SIG-M5 (cell line): ENCODE results near the gene ITGAX.

ENCODE experiments used
- DNase-seq: peaks from one replicate; lab custom pipeline; 2025; lab: John Stamatoyannopoulos, UW

ITGAX gene

DNA sequence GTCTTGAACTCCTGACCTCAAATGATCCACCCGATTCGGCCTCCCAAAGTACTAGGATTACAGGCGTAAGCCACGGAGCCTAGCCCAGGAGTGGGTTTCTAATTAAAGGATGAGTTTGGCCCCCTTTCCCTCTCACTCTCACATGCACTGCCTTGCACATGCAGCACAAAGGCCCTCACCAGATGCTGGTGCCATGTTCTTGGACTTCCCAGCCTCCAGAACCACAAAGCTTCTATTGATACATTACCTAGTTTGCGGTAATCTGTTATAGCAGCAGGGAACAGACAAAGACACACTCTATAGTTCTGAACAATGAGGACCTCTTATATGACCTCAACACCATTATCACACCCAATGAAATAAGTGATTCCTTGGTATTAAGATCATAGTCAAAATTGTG, 20.3 kb downstream of the ITGAX start:
- no peak for DNase-seq

GRCh38 chr16:31376705-31377104, 21.7 kb downstream of the ITGAX start:
- DNase-seq: no peak

DNA sequence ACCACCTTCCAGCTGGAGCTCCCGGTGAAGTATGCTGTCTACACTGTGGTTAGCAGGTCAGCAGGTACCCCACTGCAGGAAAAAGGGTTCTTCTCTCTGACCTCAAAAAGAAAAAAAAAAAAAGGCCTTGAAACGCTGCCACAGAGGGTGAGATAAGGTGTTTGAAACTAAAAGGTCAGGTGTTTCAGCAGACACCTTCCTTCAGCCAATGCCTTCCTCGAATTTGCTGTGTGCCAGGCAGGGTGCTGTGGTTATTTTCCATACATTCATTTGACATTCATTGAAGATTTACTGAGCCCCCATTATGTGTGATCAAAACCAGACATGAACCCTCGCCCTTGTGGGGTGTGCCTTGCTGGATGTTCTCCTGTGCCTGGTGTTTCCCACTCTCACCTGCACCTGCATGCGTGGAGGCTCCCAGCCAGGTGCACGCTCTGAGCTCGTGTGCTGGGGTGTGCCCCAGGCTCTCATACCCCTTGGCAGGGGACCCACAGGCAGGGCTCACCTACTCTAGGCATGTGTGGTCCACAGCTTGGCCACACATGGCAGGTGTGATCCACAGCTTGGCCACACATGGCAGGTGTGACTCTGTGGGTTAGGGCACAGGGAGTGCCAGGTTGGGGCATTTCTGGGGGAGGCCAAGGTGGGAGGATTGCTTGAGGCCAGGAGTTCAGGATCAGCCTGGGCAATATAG, 22.4 kb downstream of the ITGAX start:
- DNase-seq: no peak

- no peak for DNase-seq
Measured at GRCh38 chr16:31380201-31380600, 25.2 kb downstream of the ITGAX start.

DNA sequence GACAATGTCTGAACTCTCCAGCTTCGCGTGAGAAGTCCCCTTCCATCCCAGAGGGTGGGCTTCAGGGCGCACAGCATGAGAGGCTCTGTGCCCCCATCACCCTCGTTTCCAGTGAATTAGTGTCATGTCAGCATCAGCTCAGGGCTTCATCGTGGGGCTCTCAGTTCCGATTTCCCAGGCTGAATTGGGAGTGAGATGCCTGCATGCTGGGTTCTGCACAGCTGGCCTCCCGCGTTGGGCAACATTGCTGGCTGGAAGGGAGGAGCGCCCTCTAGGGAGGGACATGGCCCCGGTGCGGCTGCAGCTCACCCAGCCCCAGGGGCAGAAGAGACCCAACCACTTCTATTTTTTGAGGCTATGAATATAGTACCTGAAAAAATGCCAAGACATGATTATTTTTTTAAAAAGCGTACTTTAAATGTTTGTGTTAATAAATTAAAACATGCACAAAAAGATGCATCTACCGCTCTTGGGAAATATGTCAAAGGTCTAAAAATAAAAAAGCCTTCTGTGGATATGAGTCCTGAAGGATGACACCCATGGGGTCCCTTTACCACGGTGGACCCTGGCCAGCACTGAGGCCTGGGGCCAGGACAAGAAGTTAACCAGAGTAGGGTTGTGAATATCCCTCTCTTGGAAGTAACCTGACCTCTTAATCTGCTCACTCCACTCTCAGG, 27.6 kb downstream of the ITGAX start:
- DNase-seq: no peak

- no peak for DNase-seq
Measured at GRCh38 chr16:31385680-31386079, 30.7 kb downstream of the ITGAX start.

DNA sequence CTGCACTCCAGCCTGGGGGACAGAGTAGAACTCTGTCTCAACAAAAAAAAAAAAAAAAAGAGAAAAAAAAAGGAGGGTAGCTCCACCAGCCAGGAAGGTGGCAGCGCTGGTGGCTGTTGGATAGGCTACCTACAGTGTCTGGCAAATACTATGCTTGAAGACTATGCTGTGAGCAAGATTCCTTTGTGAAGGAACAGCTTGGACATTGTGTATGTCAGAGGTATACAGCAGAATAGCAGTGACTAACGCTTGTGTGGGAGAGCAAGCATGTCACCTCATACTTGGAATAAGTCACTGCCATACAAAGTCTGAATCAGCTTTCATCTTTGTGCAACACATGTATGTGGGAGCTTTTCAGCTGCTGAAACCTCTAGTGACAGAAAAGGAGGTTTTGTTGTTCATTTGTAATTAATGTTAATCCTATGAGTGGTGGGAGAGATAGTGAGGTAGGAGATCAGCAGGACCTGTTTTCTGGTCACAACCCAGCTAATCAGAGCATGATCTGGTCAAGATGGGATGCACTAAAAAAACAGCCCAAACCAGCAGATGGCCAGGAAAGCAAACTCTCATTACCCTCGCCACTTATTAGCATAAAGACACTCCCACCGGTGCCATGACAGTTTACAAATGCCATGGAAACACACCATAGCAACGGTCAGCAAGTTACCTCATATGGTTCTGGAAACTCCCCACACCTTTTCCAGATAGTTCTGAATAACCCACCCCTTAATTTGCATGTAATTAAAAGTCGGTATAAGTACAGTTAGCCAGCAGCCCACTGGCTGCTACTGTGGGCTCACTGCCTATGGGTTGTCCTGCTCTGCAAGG, 31.4 kb downstream of the ITGAX start:
- no peak for DNase-seq

- no peak for DNase-seq
Measured at GRCh38 chr16:31388535-31388934, 33.6 kb downstream of the ITGAX start.

GRCh38 chr16:31390504-31391041, 35.6 kb downstream of the ITGAX start:
- no peak for DNase-seq

DNA sequence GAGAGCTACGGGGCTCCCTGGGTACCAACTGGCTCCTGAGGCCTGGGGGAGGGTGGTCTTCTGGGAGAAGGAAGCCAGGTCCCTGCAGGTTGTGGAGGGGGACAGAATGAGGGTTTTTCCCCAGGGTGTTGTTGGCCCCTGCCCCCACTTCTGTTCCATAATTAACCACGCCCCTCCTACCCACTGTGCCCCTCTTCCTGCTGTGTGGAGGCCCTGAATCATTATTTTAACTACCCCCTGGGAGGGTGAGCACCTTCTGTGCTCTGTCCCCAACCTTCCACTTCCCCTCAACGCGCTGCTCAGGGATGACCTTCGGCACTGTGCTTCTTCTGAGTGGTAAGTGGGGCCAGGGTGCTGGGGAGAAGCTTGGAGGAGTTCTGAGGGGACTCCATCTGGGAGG, 38.1 kb downstream of the ITGAX start, which contains the start of gene ITGAD:
Gene ITGAD (plus strand): TSS at position 280 of the 400 bp plus-strand sequence. CDS start 26 bp downstream, at position 306.
- DNase-seq: no peak

- no peak for DNase-seq
Measured at GRCh38 chr16:31395647-31396046, 40.7 kb downstream of the ITGAX start.

GRCh38 chr16:31397096-31397660, 42.2 kb downstream of the ITGAX start:
- DNase-seq: no peak

- DNase-seq: no peak
Measured at GRCh38 chr16:31397701-31398100, 42.7 kb downstream of the ITGAX start.

GRCh38 chr16:31400191-31400590, 45.2 kb downstream of the ITGAX start:
- DNase-seq: no peak

- DNase-seq: no peak
Measured at GRCh38 chr16:31401436-31401835, 46.5 kb downstream of the ITGAX start.

DNA sequence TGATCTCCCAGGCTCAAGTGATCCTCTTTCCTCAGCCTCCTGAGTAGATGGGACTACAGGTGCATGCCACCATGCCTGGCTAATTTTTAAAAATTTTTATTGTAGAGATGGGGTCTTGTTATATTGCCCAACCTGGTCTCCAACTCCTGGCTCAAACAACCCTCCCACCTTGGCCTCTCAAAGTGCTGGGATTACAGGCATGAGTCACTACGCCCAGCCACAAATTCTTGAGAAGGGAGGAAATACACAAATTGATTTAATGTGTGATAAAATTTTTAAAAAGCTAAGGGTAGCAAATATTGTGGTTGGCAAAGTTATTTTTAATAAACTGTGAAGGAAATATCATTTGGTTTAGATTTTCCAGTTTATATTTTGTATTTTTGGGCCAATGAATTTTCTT, 47.7 kb downstream of the ITGAX start:
- DNase-seq: no peak

GRCh38 chr16:31403590-31404352, 48.8 kb downstream of the ITGAX start:
- no peak for DNase-seq

GRCh38 chr16:31404353-31405064, 49.5 kb downstream of the ITGAX start:
- DNase-seq: no peak

DNA sequence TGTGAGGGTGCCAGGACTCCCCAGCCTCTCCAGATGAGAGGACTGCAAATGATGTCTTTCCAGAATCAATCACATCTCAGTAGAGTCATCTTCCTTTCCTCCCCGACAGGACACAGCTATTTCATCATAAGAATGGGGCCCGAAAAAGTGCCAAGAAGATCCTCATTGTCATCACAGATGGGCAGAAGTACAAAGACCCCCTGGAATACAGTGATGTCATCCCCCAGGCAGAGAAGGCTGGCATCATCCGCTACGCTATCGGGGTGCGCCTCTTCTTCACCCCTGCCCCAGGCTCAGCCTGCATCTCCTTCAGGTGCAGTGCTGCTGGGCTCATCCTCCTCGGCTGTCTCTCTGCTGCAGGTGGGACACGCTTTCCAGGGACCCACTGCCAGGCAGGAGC, 52.4 kb downstream of the ITGAX start:
- DNase-seq: no peak

- no peak for DNase-seq
Measured at GRCh38 chr16:31409433-31409832, 54.5 kb downstream of the ITGAX start.

DNA sequence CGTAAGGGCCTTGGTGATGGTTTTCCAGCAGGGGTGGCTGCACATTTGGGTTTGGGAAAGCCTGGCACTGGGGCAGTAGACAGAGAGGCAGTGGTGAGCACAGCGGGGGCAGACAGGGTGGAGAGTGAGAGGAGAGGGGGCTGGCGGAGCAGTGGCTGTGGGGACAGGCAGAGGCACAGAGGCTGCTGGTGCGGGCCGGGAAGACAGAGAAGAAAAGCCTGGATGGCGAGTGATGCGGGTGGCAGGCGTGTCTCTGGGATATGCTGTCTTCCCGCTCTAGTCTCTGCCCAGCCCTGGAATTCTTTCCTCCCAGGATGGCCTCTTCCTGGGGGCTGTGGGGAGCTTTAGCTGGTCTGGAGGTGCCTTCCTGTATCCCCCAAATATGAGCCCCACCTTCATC, 55.1 kb downstream of the ITGAX start:
- DNase-seq: no peak
